Right atrium auricular region (tissue), 2 donors: ENCODE results near the gene CES5A. TPM values are rescaled to one million over a fixed set of nuclear protein-coding genes. Genes with fewer than 3 reads are reported as not detected.

ENCODE experiments used
- DNase-seq: peaks from one replicate; pipeline ENCODE4 v3.0.0-alpha.2; 2019; ENCODE audit warnings: low spot score
- H3K27ac ChIP-seq, 2 donors: fragments of 200-600 bp; sonication (generic); 1 replicate in 1 of 2; 2 replicates in 1 of 2; pipeline ENCODE4 v1.5.1; 2016 to 2019
- H3K27me3 ChIP-seq, 2 donors: fragments of 200-600 bp; sonication (generic); one replicate each; pipeline versions ENCODE4 v1.5.1 to v1.6.0; 2017 to 2019
- H3K36me3 ChIP-seq: fragments of 200-600 bp; sonication (generic); one replicate; pipeline ENCODE4 v1.5.1; 2016
- H3K4me1 ChIP-seq, 2 donors: fragments of 200-600 bp; sonication (generic); one replicate each; pipeline versions ENCODE4 v1.5.1 to v1.6.0; 2017 to 2019
- H3K4me3 ChIP-seq, 2 donors: fragments of 200-600 bp; sonication (generic); 1 replicate in 1 of 2; 2 replicates in 1 of 2; pipeline ENCODE4 v1.5.1; 2017 to 2019; ENCODE audit warnings: mild to moderate bottlenecking in 1 of 2, moderate library complexity in 1 of 2
- H3K9me3 ChIP-seq, 2 donors: fragments of 200-600 bp; sonication (generic); one replicate each; pipeline ENCODE4 v1.5.1; 2019
- CTCF ChIP-seq, 2 donors: fragments of 200-600 bp; sonication (generic); IDR thresholded peaks; one replicate each; pipeline ENCODE4 v1.5.1; 2019; ENCODE audit warnings: antibody characterized with exemption in 2 of 2
- total RNA-seq, 2 donors: library from RNA; depleted of rRNA; stranded (reverse); fragments of >200 nt; gene quantifications; one replicate each; pipeline ENCODE4 v1.1.0, GENCODE V29; 2016

The CES5A gene
- total RNA-seq: not detected

GRCh38 chr16:55875273-55875672, at the start of gene CES5A:
Gene CES5A, minus strand, starts transcription at chr16:55875373. Its CDS starts 152 bp downstream, at chr16:55875221.
- no peak within 1 kb of the TSS for H3K27ac ChIP-seq

GRCh38 chr16:55922662-55923061, 47.5 kb upstream of the CES5A start:
- H3K9me3 ChIP-seq: no peaks in the 10 kb centered on the region
- DNase-seq: no peak
- no peak for TF ChIP-seq CTCF (IDR thresholded peaks at IDR 0.05)
- H3K27ac ChIP-seq: no peak overlapping the region
- no peak overlapping the region for H3K4me3 ChIP-seq
- H3K27me3 ChIP-seq: no peaks in the 10 kb centered on the region
- no peaks in the 10 kb centered on the region for H3K36me3 ChIP-seq
- H3K4me1 ChIP-seq: no peaks in the 10 kb centered on the region

More at GRCh38 chr16:55875273-55875672, at the start of gene CES5A:
- no peaks in the 10 kb centered on the region for H3K4me1 ChIP-seq
- DNase-seq: no peak
- H3K27me3 ChIP-seq: no peaks in the 10 kb centered on the region
- H3K4me3 ChIP-seq: no peak within 1 kb of the TSS
- no peaks in the 10 kb centered on the region for H3K9me3 ChIP-seq
- H3K36me3 ChIP-seq: no peaks in the 10 kb centered on the region
- TF ChIP-seq CTCF (IDR thresholded peaks at IDR 0.05): no peak

GRCh38 chr16:55917373-55918160, 42.4 kb upstream of the CES5A start:
- H3K9me3 ChIP-seq: no peaks in the 10 kb centered on the region
- H3K4me1 ChIP-seq: peaks cover 0 to 25% of the 10 kb centered on the region in 2 donors
- no peaks in the 10 kb centered on the region for H3K36me3 ChIP-seq
- H3K4me3 ChIP-seq: no peak overlapping the region
- TF ChIP-seq CTCF (IDR thresholded peaks at IDR 0.05): no peak
- DNase-seq: no peak
- H3K27me3 ChIP-seq: no peaks in the 10 kb centered on the region
- H3K27ac ChIP-seq: no peak overlapping the region

- no peak for TF ChIP-seq CTCF (IDR thresholded peaks at IDR 0.05)
- no peak for DNase-seq
- Histone ChIP-seq H3K36me3 (no peaks in the 10 kb centered on the region), H3K4me3 (no peak overlapping the region), H3K27ac (no peak overlapping the region), H3K4me1 (peaks cover 0 to 35% of the 10 kb centered on the region in 2 donors), H3K27me3 (no peaks in the 10 kb centered on the region), H3K9me3 (peaks cover 0 to 6% of the 10 kb centered on the region in 2 donors)
These were observed 40.1 kb upstream of the CES5A start for GRCh38 chr16:55915096-55915827.

- Histone ChIP-seq H3K36me3 (no peaks in the 10 kb centered on the region), H3K9me3 (peaks cover 0 to 6% of the 10 kb centered on the region in 2 donors), H3K27ac (peak overlapping the region in 1 of 2 donors; percentile 80), H3K27me3 (no peaks in the 10 kb centered on the region), H3K4me1 (peaks cover 0 to 35% of the 10 kb centered on the region in 2 donors), H3K4me3 (no peak overlapping the region)
- TF ChIP-seq CTCF (IDR thresholded peaks at IDR 0.05): no peak
- DNase-seq: no peak
These were observed 39.2 kb upstream of the CES5A start for GRCh38 chr16:55914383-55914782.
